KBM-7 (cell line): ENCODE measurements around the gene HELT.
A peak's percentile ranks its signal among the peaks of the same experiment; 100 is the strongest.
"Not testable (repeated sequence)": the region's sequence is repeated elsewhere in the genome, so short reads cannot be mapped to it uniquely, and the experiment has no call there.

Experiments
- DNase-seq: peaks from one replicate; pipeline ENCODE4 v3.0.0-alpha.2; 2015
- in situ Hi-C: fragments of 300-500 bp; cut with MboI; formaldehyde crosslinking; loops from 2 replicates; pipeline ENCODE4 v1.14.3; 2020; ENCODE audit warnings: low sequenced_read_pairs, low pct_unique_long_range_greater_than_20kb, mixed read lengths

The HELT gene

GRCh38 chr4:185028625-185029024 is 10.3 kb downstream of the HELT start:
- DNase-seq, result no peak
- in situ Hi-C loops, result no loop called here

- in situ Hi-C loops, result no loop called here
- DNase-seq, result no peak
Measured at GRCh38 chr4:185031611-185032010, 13.3 kb downstream of the HELT start.

DNA sequence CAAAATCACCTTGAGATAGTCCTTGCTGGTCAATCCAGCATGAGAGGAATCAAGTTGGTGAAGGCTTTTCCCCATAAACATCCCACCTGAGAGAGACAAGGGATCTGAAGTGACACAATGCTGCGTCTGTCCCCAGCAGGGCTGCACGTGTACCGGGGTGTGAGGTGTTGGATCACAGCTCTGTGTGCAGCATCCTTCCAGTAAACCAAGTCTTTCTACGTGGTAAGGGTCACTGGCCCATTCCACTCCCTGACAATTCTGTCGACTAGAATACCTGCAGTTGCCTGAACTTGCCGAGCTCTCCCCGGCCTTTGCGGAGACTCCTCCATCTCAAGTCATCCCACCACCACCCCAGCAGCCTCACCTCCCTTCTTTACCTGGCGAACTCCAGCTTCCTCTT is 14.8 kb downstream of the HELT start:
- in situ Hi-C loops, result no loop called here
- no peak for DNase-seq

GRCh38 chr4:185033950-185034349 is 15.7 kb downstream of the HELT start:
- no peak for DNase-seq
- in situ Hi-C loops, result no loop called here

- DNase-seq, result no peak
- in situ Hi-C loops, result no loop called here
Measured at GRCh38 chr4:185035284-185035683, 17.0 kb downstream of the HELT start.

DNA sequence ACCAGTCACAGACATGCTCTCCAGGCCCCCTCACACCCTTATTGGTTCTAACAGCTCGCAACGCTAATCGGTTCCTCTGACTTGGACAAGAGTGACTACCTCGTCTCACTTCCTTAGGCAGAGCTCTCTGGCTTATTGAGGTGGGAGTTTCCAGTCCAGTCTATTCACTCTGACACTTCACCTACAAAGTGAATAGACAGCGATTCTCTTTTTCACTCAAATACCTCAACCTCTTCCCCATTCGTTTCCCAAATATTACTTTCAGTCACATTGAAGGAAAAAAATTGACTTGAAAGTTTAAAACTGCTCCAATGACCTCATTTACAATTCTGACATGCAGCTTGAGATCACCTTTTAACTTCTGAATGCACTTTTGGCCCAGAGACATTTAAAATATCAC is 17.7 kb downstream of the HELT start:
- in situ Hi-C loops, result no loop called here
- DNase-seq, result no peak

GRCh38 chr4:185036842-185037241 is 18.6 kb downstream of the HELT start:
- no peak for DNase-seq

GRCh38 chr4:185039508-185040273 is 21.4 kb downstream of the HELT start:
- DNase-seq, result peak; percentile 80
- in situ Hi-C loops, result no loop called here

More at GRCh38 chr4:185036842-185037241, 18.6 kb downstream of the HELT start:
- in situ Hi-C loops, result no loop called here

DNA sequence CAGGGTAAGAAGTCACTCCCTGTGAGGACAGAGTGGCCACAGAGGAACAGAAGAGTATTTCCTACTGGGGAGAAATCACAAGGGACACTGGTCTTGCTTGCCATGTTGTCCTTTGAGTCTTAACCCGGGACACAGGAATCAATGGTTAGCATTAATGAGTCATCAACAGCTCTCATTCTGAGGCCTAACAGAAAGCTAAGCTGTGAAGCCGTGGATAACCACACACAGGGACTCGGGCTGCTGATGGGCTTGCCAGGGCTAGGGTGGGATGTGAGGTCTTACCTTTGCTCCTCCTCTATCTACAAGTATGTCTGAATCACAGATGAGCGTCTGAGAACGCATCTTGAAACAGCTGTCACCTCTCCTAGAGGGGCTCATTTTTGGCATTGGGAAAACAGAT is 22.2 kb downstream of the HELT start:
- in situ Hi-C loops, result no loop called here
- no peak for DNase-seq

GRCh38 chr4:185050286-185050685 is 32.0 kb downstream of the HELT start:
- DNase-seq, in situ Hi-C loops: not testable (repeated sequence)

DNA sequence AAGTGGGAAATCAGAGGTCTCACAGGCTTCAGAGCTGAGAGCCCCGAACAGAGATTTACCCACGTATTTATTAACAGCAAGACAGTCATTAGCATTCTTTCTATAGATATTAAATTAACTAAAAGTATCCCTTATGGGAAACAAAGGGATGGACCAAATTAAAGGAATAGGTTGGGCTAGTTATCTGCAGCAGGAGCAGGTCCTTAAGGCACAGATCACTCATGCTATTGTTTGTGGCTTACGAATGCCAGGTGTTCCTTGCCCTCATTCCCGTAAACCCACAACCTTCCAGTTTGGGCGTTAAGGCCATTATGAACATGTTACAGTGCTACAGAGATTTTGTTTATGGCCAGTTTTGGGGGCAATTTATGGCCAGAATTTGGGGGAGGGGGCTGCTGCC is 33.0 kb downstream of the HELT start:
- in situ Hi-C loops, DNase-seq: not testable (repeated sequence)

- in situ Hi-C loops, result no loop called here
- DNase-seq, result no peak
Measured at GRCh38 chr4:185053746-185054145, 35.5 kb downstream of the HELT start.

DNA sequence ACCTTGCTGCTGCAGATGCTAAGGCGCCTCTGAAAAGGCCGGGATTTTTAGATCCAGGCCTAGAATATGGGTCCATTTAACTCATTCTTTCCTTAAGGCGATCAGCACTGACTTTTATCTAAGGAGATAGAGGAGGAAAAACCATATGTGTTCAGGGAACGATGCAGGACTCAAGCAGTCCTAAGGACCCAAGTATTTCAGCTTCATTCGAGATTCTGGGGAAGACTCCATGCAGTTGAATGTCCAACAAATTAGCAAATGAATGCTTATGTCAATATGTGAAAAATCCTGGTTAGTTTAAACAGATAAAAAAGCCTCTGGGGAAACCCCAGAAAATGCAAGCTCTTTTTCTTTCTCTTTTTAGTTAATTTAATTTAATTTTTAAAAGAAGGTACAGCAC is 36.0 kb downstream of the HELT start:
- in situ Hi-C loops, result no loop called here
- DNase-seq, result no peak

DNA sequence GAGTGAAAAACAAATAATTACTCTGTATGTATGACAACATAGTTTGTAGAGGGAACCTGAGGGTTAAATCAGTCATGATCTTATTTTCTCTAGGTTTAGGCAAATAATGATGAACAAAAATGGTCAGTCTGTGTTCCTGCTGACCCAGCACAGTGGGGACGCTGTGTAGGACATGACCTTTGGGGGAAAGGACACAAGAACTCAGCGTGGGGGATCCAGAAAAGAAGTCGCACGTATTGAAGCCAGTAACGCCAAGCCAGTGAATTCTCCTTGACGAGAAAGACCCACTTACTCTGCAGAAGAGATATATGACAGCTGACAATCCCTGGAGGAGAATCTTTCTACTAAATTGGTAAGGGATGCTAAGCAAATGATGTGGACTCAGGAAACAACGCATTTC is 36.6 kb downstream of the HELT start:
- no peak for DNase-seq
- in situ Hi-C loops, result no loop called here

GRCh38 chr4:185061610-185062009 is 43.3 kb downstream of the HELT start:
- no peak for DNase-seq
- in situ Hi-C loops, result no loop called here

DNA sequence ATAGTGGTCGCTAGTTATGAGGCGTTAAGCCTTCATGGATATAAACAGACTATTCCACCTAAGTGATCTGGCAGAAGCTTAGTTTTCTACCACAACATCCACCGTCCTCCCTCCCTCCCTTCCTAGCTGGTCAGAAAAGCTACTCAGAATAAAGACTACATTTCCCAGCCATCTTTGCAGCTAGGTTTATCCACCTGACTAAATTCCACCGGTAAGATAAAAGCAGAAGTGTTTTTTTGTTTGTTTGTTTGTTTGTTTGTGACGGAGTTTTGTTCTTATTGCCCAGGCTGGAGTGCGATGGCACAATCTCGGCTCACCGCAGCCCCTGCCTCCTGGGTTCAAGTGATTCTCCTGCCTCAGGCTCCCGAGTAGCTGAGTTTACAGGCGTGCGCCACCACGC is 44.3 kb downstream of the HELT start:
- in situ Hi-C loops, result no loop called here

DNA sequence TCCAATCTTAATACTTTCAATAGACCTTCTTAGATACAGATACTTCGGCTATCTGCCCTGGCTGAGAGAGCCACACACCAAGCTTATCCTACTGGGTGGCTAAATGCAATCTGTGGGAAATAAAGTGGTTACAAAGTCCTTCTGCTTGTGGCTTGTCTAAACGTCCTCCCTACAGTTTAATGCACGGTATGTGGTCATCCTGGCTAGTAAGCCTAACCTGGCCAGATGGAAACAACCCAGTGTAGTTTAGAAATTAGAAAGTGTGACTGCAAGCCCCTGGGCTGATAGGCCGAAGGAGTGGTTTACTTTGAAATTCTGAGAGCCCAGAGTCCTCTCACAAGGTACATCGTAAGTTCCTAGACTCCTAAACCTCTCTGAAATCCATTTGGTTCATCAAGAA is 47.9 kb downstream of the HELT start:
- DNase-seq, result no peak
- in situ Hi-C loops, result no loop called here

More for the DNA sequence above, 44.3 kb downstream of the HELT start:
- DNase-seq, result no peak

DNA sequence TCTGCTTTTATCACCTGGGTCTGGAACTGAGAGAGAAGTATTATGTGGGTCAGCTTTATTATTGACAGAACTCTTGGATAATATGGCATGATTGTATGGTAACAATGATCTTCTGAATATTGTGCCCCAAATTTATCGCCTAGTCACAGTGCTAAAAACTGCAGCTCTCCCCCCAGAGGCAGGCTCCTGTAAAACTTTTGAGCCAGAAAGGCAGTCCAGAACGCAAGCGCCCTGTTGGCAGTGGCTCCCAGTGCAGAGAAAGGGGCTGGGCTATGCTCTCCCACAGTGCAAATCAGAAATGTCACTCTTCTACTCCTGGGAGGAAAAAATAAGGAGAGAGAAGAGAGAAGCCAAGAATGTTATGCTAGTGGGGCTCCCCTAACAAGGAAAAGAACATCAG is 50.5 kb downstream of the HELT start:
- in situ Hi-C loops, result no loop called here
- DNase-seq, result no peak
